ENCODE data around the gene FBLN5.

FBLN5 gene

DNA sequence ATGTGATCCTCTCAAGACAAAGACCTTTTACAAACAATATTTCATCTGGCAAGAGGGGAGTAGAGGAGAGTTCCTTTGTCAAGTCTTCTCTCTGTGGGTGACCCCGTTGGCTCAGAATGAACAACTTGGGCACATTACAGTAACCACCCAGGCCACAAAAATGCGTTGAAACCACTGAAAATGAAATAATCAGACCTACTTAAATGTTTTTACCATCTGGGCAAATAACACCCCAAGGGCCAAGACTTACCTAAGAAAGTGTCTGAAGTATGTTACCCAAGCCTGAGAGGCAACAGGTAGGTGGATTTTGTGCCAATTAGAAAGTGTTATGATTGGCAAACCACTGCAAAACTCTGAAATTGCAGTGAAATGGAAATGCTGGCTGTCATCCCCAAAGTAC lies 81.4 kb downstream of the FBLN5 start:
- Histone ChIP-seq H3K9me3 (replicated peaks; ENCODE audit: insufficient read depth, low read length) (no peaks in the 10 kb centered on the region), H3K27ac (ENCODE audit: low read length) (no peak overlapping the region), H3K79me2 (ENCODE audit: low read length) (no peaks in the 10 kb centered on the region), H2AFZ (ENCODE audit: low read length) (no peak overlapping the region), H3K9me2 (replicated peaks; ENCODE audit: insufficient read depth, low read length) (no peaks in the 10 kb centered on the region), H3K36me3 (replicated peaks; ENCODE audit: insufficient read depth, low read length) (no peaks in the 10 kb centered on the region), H3K9ac (ENCODE audit: low read length) (no peak overlapping the region), H3K4me1 (ENCODE audit: low read length) (peaks cover 11% of the 10 kb centered on the region; the same call in 1 of the 2 replicates), H4K20me1 (ENCODE audit: insufficient read depth, low read length) (no peaks in the 10 kb centered on the region), H3K4me2 (ENCODE audit: low read depth, low read length) (no peak overlapping the region), H3F3A (ENCODE audit: insufficient read depth, low read length) (peaks cover 7% of the 10 kb centered on the region; the same call in 1 of the 2 replicates), H3K4me3 (ENCODE audit: low read length) (no peak overlapping the region), H3K27me3 (replicated peaks; ENCODE audit: insufficient read depth, low read length) (no peaks in the 10 kb centered on the region; the same call in 1 of the 2 replicates)
- peak; percentile 60 for DNase-seq
- TF ChIP-seq, protein P1, sequence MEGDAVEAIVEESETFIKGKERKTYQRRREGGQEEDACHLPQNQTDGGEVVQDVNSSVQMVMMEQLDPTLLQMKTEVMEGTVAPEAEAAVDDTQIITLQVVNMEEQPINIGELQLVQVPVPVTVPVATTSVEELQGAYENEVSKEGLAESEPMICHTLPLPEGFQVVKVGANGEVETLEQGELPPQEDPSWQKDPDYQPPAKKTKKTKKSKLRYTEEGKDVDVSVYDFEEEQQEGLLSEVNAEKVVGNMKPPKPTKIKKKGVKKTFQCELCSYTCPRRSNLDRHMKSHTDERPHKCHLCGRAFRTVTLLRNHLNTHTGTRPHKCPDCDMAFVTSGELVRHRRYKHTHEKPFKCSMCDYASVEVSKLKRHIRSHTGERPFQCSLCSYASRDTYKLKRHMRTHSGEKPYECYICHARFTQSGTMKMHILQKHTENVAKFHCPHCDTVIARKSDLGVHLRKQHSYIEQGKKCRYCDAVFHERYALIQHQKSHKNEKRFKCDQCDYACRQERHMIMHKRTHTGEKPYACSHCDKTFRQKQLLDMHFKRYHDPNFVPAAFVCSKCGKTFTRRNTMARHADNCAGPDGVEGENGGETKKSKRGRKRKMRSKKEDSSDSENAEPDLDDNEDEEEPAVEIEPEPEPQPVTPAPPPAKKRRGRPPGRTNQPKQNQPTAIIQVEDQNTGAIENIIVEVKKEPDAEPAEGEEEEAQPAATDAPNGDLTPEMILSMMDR (IDR thresholded peaks at IDR 0.05; ENCODE audit: low read length), result no peak
- no peak for TF ChIP-seq EZH2phosphoT487 (IDR thresholded peaks at IDR 0.05; ENCODE audit: low read length)
- no peak for TF ChIP-seq EZH2 (optimal IDR thresholded peaks at IDR 0.05; ENCODE audit: low read depth, low read length)

DNA sequence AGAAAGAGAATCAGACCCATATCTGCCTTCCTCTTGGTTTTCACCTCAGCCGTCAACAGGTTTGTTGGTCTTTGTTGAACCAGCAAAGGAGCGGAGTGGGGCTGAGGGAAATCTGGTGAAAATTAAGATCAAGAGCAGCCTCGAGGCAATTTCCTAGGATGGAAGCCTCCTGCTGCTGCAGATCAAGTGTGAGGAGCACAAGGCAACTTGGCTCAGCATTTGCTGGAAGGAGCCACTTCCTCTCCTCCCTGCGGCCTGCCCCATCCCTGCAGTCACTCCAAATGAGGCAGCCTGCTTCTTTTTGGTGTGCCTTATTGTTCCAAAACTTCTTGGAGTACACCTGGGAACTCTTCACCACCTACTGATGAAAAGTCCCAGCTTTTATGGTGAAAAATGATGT lies 85.1 kb downstream of the FBLN5 start:
- H3F3A ChIP-seq (ENCODE audit: insufficient read depth, low read length), result peaks cover 7% of the 10 kb centered on the region; the same call in 1 of the 2 replicates
- H3K9ac ChIP-seq (ENCODE audit: low read length), result no peak overlapping the region
- no peaks in the 10 kb centered on the region; the same call in 1 of the 2 replicates for H3K27me3 ChIP-seq (replicated peaks; ENCODE audit: insufficient read depth, low read length)
- TF ChIP-seq EZH2phosphoT487 (IDR thresholded peaks at IDR 0.05; ENCODE audit: low read length), result no peak
- no peak for TF ChIP-seq EZH2 (optimal IDR thresholded peaks at IDR 0.05; ENCODE audit: low read depth, low read length)
- TF ChIP-seq, protein P1 (IDR thresholded peaks at IDR 0.05; ENCODE audit: low read length), result no peak
- DNase-seq, result no peak
- no peak overlapping the region for H3K4me2 ChIP-seq (ENCODE audit: low read depth, low read length)
- no peak overlapping the region for H3K27ac ChIP-seq (ENCODE audit: low read length)
- no peaks in the 10 kb centered on the region for H4K20me1 ChIP-seq (ENCODE audit: insufficient read depth, low read length)
- no peaks in the 10 kb centered on the region for H3K9me3 ChIP-seq (replicated peaks; ENCODE audit: insufficient read depth, low read length)
- H3K4me1 ChIP-seq (ENCODE audit: low read length), result peaks cover 10% of the 10 kb centered on the region; the same call in 1 of the 2 replicates
- H3K9me2 ChIP-seq (replicated peaks; ENCODE audit: insufficient read depth, low read length), result no peaks in the 10 kb centered on the region
- no peaks in the 10 kb centered on the region for H3K36me3 ChIP-seq (replicated peaks; ENCODE audit: insufficient read depth, low read length)
- H2AFZ ChIP-seq (ENCODE audit: low read length), result no peak overlapping the region
- H3K4me3 ChIP-seq (ENCODE audit: low read length), result no peak overlapping the region
- no peaks in the 10 kb centered on the region for H3K79me2 ChIP-seq (ENCODE audit: low read length)

DNA sequence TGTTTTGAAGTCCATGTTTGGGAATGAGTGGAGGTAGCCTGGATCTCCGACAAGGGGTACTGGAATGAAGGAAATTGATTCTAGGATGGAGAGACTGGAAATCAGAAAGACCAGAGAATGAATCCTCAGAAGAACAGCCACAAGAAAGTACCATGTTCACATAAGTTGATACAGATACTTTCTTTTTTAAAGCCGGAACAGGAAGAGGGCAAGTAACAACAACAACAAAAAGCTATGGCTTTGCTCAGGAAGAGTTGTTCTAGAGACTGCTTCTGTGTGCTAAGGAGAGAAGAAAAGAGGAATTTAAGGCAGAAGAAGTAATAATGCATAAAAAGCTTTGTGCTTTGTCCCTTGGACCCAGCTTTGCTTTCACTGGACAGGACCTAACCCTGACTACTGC lies 86.4 kb downstream of the FBLN5 start:
- TF ChIP-seq, protein P1 (IDR thresholded peaks at IDR 0.05; ENCODE audit: low read length), result no peak
- Histone ChIP-seq H4K20me1 (ENCODE audit: insufficient read depth, low read length) (no peaks in the 10 kb centered on the region), H3K36me3 (replicated peaks; ENCODE audit: insufficient read depth, low read length) (no peaks in the 10 kb centered on the region), H3K9me3 (replicated peaks; ENCODE audit: insufficient read depth, low read length) (no peaks in the 10 kb centered on the region), H3K4me3 (ENCODE audit: low read length) (no peak overlapping the region), H3K27ac (ENCODE audit: low read length) (no peak overlapping the region), H3F3A (ENCODE audit: insufficient read depth, low read length) (peaks cover 2% of the 10 kb centered on the region; the same call in 1 of the 2 replicates), H2AFZ (ENCODE audit: low read length) (no peak overlapping the region), H3K4me2 (ENCODE audit: low read depth, low read length) (no peak overlapping the region), H3K9ac (ENCODE audit: low read length) (no peak overlapping the region), H3K79me2 (ENCODE audit: low read length) (no peaks in the 10 kb centered on the region), H3K9me2 (replicated peaks; ENCODE audit: insufficient read depth, low read length) (no peaks in the 10 kb centered on the region), H3K4me1 (ENCODE audit: low read length) (no peaks in the 10 kb centered on the region), H3K27me3 (replicated peaks; ENCODE audit: insufficient read depth, low read length) (no peaks in the 10 kb centered on the region; the same call in 1 of the 2 replicates)
- no peak for DNase-seq

All from MM.1S (cell line).